ENCODE data around the gene COL17A1.

Gene COL17A1

GRCh38 chr10:104046651-104047050, 39.0 kb downstream of the COL17A1 start:
- no peak for DNase-seq

GRCh38 chr10:104045151-104046089, 40.3 kb downstream of the COL17A1 start:
- DNase-seq, result no peak

- no peak for DNase-seq
These were observed 41.8 kb downstream of the COL17A1 start for GRCh38 chr10:104043854-104044253.

- no peak for DNase-seq
These were observed 42.4 kb downstream of the COL17A1 start for GRCh38 chr10:104043185-104043830.

GRCh38 chr10:104041891-104042535, 43.7 kb downstream of the COL17A1 start:
- DNase-seq, result no peak

- DNase-seq, result no peak
These were observed 44.6 kb downstream of the COL17A1 start for GRCh38 chr10:104040862-104041789.

- no peak for DNase-seq
These were observed 45.3 kb downstream of the COL17A1 start for GRCh38 chr10:104040382-104040781.

- DNase-seq, result no peak
These were observed 46.5 kb downstream of the COL17A1 start for GRCh38 chr10:104038958-104039752.

- DNase-seq, result no peak
These were observed 47.1 kb downstream of the COL17A1 start for GRCh38 chr10:104038537-104038936.

GRCh38 chr10:104037261-104037951, 48.3 kb downstream of the COL17A1 start:
- no peak for DNase-seq

- DNase-seq, result no peak
These were observed 49.0 kb downstream of the COL17A1 start for GRCh38 chr10:104036518-104037260.

GRCh38 chr10:104036069-104036384, 49.7 kb downstream of the COL17A1 start:
- DNase-seq, result no peak

GRCh38 chr10:104035194-104036068, 50.2 kb downstream of the COL17A1 start:
- no peak for DNase-seq

- no peak for DNase-seq
These were observed 51.1 kb downstream of the COL17A1 start for GRCh38 chr10:104034401-104035193.

GRCh38 chr10:104033966-104034365, 51.7 kb downstream of the COL17A1 start:
- no peak for DNase-seq

- DNase-seq, result no peak
These were observed 52.2 kb downstream of the COL17A1 start for GRCh38 chr10:104033401-104033930.

GRCh38 chr10:104032144-104032775, 53.4 kb downstream of the COL17A1 start:
- DNase-seq, result no peak

- no peak for DNase-seq
These were observed 54.0 kb downstream of the COL17A1 start for GRCh38 chr10:104031631-104032030.
